HT1080 (cell line): ENCODE results near the gene CBX7. TPM values are rescaled to one million over a fixed set of nuclear protein-coding genes. Genes with fewer than 3 reads are reported as not detected.

Experiments used
- DNase-seq: peaks from one replicate; pipeline ENCODE4 v3.0.0-alpha.2; 2015; ENCODE audit warnings: low read depth
- small RNA-seq: library from RNA; depleted of rRNA; stranded (forward); fragments of <200 nt; gene quantifications from one replicate; pipeline ENCODE3, GENCODE V24; 2014
- total RNA-seq: library from RNA; depleted of rRNA; stranded (reverse); fragments of >200 nt; shearing (Covaris generic); gene quantifications from 2 replicates; pipeline ENCODE4 v1.2.3, GENCODE V29; 2014; rRNA removed

CBX7 gene
- total RNA-seq, 1 experiment from 2014 or later: 0.79 TPM

DNA sequence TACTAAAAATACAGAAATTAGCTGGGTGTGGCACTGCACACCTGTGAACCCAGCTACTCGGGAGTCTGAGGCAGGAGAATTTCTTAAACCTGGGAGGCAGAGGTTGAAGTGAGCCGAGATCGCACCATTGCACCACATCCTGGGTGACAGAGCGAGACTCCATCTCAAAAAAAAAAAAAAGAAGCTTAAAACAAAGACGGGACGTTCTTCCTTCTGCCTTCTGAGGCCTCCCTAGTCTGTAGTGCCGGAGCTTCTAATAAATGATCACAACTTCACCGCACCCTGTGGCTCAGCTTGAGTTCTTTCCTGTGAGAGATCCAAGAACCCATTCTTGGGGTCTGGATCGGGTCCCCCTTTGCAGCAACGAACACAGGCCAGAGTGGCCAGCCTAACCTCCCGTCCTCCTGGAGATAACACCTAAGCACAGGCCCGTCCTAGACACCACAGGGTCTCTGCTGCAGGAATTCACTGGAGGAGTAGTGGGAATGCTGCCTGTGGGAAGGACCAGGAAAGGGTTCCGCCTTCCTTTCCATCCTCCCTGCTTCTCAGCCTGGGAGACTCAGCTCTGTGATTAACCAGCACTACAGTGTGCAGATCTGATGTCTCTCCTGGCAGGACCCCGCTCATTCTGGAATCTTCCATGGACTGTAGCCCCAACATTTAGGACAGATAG lies 57.6 kb downstream of the CBX7 start:
- DNase-seq: no peak

DNA sequence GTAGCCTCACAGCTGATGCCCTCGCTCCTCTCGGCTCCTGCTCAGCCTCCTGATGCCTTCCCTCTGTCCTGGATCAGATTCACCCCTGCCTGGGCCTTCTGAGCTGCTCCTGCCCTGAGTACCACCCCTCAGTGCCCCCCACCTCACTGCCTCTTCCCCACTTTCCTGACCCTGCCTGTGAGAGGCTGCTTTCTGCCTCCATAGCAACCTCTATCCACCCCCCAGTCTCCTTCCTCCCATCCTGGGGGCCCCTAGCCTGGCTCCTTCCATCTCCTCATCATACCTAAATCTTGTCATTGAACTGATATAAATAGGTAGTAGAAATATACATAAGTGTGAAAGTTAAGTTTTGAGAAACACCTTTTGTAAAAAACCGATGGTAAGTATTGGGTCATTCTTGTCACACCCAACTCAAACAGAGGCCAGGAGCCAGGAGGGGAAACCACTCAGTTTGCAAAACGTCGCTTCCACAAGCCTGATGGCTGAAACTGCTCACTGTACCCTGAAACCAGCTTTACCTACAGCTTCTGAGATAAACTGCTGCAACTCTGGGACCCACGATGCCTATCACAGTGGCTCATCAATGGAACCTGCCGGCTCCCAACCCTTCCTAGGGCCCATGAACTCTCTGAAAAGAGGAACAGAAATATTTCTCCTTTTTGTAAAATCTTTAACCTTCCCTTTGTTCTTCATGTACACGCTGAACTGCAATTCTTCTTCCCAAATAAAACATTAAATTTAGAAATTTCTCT lies 60.2 kb downstream of the CBX7 start:
- DNase-seq: no peak

DNA sequence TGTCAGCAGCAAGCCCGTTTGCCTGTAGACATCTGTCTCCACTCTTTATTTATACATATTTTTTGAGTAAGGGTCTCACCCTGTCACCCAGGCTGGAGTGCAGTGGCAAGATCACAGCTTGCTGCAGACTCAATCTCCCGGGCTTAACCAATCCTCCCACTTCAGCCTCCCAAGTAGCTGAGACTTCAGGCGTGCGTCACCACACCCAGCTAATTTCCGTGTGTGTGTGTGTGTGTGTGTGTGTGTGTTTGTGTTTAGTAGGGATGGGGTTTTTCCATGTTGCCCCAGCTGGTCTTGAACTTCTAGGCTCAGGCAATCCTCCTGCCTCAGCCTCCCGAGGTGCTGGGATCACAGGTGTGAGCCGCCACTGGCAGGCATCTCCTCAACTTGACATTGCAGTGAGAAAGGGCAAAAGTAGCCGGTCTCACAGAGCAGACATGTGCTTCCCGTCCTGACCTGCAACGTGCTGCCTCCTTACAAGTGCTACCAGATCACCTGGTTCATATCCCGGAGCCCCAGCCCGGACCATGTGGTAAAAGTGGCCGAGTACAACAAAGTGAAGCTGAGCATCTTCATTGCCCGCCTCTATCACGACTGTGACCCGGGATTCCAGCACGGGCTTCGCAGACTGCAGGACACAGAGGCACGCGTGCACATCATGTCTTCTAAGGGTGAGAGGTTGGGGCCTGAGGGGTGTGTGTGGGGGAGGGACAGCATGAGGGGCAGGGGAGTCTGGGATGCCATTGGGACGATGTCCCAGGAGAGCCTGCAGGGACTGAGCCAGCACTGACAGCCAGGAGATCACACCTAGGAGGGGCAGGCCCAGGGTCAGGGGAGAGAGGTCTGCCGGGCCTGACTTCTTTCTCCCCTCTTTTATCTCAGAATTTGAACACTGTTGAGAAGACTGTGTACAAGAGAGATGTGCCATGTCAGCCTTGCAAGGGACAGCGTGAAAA lies 61.1 kb downstream of the CBX7 start:
- no peak for DNase-seq

DNA sequence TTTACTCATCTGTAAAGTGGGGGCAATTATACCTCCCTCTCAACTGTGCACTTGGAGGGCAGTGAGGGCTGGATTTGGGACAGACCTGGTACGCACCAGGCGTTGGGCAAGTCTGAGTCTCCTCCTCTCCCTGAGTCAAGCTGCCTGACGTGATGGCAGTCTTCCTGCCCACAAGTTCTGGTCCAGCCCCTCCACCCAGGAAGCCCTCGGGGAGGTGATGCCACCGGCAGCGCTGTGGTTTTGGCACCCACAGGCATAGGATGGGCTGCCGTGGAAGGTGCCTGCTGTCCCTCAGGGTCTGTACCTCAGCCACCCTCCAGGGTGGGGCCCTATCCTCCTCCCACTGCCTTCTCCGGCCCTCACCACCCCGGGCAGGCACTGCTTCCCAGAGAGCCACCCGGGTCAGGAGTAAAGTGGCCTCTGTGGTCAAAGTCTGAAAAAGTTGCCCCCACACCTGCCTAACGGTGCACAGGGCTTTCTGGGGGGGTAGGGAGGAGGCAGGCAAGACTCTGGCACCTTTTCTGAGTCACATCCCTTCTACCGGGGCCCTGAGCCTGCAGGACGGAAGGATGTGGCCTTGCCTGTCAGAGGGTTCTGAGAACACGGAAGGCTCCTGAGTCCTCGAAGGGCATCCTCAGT lies 61.9 kb downstream of the CBX7 start:
- DNase-seq: peak; percentile 57

DNA sequence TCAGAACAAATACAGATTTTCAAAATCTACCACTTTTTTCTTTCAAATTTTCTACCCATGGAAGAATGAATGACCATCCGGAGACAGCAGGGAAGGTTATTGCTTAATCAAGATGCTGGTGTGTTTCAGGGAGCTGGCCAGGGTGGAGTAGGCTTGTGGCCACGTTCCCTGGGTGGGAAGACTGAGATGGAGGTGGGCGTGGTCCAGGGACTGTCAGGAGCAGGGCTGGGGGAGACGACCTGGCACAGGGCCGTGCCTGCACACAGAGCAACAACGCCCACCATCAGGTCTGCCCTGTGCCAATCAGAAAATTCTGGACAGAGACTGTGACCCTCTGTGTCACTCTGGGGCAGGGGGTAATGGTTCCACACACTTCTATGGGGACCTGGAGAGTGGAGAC lies 62.6 kb downstream of the CBX7 start:
- DNase-seq: no peak

DNA sequence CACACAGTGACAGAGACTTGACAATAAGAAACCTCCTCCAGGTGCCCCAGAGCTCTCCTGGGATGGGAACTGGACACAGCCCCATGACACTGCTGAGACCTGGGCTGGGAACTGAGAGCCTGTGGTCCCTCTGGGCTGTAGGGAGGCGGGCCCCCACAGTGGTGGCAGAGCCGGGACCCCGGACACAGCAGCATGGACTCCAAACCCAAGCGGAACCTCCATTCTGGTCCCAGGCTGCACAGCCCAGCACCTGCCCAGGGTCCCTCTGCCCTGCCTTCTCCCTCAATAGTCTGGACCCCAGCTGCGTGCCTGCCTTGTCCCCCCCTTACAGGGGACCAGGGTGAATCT lies 63.8 kb downstream of the CBX7 start:
- no peak for DNase-seq

DNA sequence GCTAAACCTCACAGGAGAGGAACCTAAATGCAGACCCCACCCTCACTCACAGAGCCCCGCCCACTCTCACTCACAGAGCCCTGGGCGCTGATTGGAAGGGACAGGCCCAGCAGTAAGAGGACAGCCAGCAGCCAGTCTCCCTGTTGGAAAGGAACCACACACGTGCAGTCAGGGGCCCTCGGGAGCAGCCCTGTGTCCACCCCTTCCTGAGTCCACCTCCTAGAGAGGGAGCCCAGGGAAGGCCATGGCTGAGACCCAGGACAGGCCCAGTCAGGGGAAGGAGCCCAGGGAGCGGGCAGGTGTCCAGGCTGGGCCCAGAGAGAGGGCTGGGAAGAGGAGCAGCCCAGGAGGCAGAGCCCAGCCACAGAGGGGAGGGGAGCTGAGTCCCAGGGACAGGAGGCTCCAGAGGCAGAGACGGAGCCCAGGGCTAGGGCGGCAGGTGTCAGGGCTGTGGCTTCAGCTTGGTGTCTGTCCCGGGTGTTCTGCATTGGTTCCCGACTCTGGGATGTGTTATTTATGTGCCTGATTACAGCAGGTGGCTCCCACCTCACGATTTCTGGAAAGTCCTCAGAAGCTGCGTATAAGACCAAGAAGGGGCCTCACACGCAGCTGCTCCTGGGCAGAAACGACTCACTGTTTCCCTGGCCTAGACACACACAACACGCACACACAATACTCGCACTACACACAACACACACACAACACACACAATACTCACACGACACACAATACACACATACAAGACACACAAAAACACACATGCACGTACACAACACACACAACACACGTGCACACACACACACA lies 64.4 kb downstream of the CBX7 start:
- DNase-seq: no peak

DNA sequence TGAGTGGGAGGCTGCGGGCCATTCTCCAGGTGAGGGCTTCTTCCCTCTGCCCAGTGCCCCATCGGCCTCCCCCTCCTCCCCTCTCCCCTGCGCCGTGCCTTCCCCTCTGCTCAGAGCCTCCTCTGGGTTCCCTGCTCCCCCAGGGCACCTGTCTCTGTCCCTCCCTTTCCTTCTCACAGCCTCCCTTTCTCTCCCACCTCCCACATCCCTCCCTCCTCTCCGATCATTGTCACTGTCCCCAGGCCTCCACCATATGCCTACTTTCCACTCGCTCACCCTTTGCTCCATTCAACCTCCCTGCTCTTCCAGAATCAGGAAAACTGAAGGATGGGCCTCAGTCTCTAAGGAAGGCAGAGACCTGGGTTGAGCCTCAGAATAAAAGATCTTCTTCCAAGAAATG lies 65.4 kb downstream of the CBX7 start:
- no peak for DNase-seq

DNA sequence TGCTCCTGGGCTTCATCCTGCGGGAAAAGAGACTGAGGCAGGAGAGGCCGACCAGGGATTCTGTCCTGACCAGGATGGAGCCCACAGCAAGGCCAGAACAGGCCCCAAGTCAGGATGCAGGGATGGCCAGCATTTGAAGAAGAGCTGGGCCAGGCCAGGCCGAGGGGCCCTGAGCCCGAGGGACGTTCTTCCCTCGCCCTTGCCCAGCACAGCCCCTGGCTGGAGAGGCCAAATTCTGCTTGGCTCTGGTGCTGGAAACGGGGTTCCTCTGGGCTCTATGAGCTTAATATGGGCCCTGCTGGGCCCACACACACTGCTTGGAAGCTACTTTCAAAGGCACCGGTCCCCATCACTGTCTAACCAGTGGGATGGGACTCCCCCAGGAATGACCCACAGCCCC lies 67.8 kb downstream of the CBX7 start:
- DNase-seq: no peak

DNA sequence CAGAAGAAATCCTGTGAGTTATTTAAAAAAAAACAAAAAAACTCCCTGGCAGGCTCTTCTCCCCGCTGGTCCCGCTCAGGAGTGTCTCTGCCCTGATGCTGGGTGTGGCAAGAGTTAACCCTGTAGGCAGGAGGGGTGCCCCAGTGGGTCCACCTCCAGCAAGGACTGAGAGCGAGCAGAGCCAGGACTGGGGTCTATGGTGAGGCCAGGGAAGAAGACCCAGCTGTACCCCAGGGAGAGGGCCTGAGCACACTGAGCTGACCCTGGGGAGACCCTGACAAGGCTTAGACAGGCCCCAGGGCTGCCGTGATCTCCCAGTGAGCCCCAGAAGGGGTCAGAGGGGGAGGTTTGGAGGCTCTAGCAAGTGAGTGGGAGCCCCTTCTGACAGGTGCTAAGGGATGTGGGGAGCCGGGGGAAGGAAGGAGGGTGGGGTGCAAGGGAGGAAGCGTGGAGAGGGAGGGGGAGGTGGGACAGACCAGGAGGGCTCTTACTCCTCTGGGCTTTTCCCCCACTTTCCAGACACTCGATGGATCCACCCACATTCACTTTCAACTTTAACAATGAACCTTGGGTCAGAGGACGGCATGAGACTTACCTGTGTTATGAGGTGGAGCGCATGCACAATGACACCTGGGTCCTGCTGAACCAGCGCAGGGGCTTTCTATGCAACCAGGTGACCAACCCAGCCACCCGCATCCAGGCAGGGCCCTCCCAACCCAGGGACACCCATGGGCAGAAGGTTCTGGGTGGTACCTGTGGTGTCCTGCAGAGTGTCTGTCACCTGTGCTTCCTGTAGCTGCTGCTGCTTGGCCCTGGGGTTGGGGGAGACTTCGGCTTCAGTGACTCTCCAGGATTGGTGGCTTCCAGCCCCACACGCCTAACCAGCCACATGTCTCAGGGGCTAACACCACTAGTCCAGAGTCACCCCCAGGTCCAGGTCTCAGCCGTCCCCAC lies 69.0 kb downstream of the CBX7 start:
- DNase-seq: no peak

DNA sequence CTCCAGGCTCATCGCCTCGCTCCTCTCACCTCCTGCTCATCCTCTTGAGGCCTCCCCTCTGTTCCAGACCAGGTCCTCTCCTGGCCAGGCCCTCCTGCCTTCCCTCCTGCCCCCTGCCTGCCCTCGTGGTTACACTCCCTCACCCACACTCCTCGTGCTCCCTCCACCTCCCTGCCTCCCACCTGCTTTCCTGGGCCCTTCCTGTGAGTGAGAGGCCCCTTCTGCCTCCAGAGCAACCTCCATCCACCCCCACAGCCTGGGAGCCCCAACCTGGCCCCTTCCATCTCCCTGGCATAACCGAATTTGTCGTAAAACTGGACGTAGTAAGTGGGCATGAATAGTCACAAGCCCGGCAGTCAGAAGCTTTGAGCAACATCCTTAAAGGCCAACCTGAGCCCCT lies 70.9 kb downstream of the CBX7 start:
- DNase-seq: no peak

DNA sequence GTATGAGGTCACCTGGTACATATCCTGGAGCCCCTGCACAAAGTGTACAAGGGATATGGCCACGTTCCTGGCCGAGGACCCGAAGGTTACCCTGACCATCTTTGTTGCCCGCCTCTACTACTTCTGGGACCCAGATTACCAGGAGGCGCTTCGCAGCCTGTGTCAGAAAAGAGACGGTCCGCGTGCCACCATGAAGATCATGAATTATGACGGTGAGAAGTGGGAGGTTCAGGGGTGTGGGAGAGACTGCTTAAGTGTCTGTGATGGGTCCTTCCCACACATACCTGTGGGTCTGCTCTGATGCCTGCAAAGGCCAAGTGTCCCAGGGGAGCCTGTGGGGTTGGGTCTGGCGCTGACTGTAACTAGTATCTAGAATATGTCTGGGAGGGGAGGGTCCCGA lies 71.5 kb downstream of the CBX7 start:
- no peak for DNase-seq

Small RNA genes lying within 50 kb of the gene (small RNA-seq; reads per million reads assigned to genes)
- not detected for gene COX5BP7

Other genes starting within 250 kb of the CBX7 start
- not detected in 2 replicates for gene APOBEC3A, start 195.1 kb downstream of the CBX7 start, total RNA-seq
- gene APOBEC3B, start 170.3 kb downstream of the CBX7 start, total RNA-seq: 6.5 and 13.1 TPM in 2 replicates
- 4.3 and 7.1 TPM in 2 replicates for gene APOBEC3C, start 138.4 kb downstream of the CBX7 start, total RNA-seq
- gene APOBEC3D, start 131.6 kb downstream of the CBX7 start, total RNA-seq: 0.27 TPM in 1 of 2 replicates, not detected in the other
- gene APOBEC3F, start 111.8 kb downstream of the CBX7 start, total RNA-seq: 1.1 and 1.9 TPM in 2 replicates
- gene APOBEC3G, start 75.4 kb downstream of the CBX7 start, total RNA-seq: 8.0 and 11.3 TPM in 2 replicates
- 0.24 and 0.60 TPM in 2 replicates for gene APOBEC3H, start 55.4 kb downstream of the CBX7 start, total RNA-seq
- 0.06 TPM in 1 of 2 replicates, not detected in the other for gene PDGFB, start 92.3 kb upstream of the CBX7 start, total RNA-seq
- gene RPL3, start 166.9 kb upstream of the CBX7 start, total RNA-seq: 2,372 and 2,695 TPM in 2 replicates
- 12.7 and 12.8 TPM in 2 replicates for gene SYNGR1, start 197.3 kb upstream of the CBX7 start, total RNA-seq
- gene TAB1, start 247.1 kb upstream of the CBX7 start, total RNA-seq: 17.5 and 18.4 TPM in 2 replicates